ENCODE results near the gene XKR3. TPM values are rescaled to one million over a fixed set of nuclear protein-coding genes. Genes with fewer than 3 reads are reported as not detected.
"Not testable (repeated sequence)": the region's sequence is repeated elsewhere in the genome, so short reads cannot be mapped to it uniquely, and the experiment has no call there.

XKR3 gene
- total RNA-seq (2014; rRNA removed; shearing (Covaris generic); ENCODE audit: low replicate concordance): not detected in 2 replicates

- Histone ChIP-seq H3K27me3 (no peaks in the 10 kb centered on the region), H3K9me3 (no peaks in the 10 kb centered on the region), H3K36me3 (no peaks in the 10 kb centered on the region), H3K4me3 (peak within 1 kb of the TSS; percentile 42)
- no peak for DNase-seq
Observed at GRCh38 chr22:16824716-16825687, at the start of gene XKR3. Gene XKR3 (minus strand): TSS chr22:16825411. CDS start chr22:16808073, 17,338 bp downstream.

- not testable (repeated sequence) for H3K27me3 ChIP-seq, H3K4me3 ChIP-seq, H3K9me3 ChIP-seq, H3K36me3 ChIP-seq
- DNase-seq: peak; percentile 26
Observed at GRCh38 chr22:16869640-16870039, 44.4 kb upstream of the XKR3 start.

- H3K36me3 ChIP-seq: no peaks in the 10 kb centered on the region
- no peaks in the 10 kb centered on the region for H3K9me3 ChIP-seq
- H3K4me3 ChIP-seq: no peak overlapping the region
- H3K27me3 ChIP-seq: no peaks in the 10 kb centered on the region
- DNase-seq: peak; percentile 69
Observed at GRCh38 chr22:16866167-16866566, 41.0 kb upstream of the XKR3 start.

- not testable (repeated sequence) for H3K9me3 ChIP-seq, H3K4me3 ChIP-seq, H3K27me3 ChIP-seq, DNase-seq, H3K36me3 ChIP-seq
Observed at GRCh38 chr22:16856851-16857250, 31.6 kb upstream of the XKR3 start.

- no peaks in the 10 kb centered on the region for H3K36me3 ChIP-seq
- no peaks in the 10 kb centered on the region for H3K27me3 ChIP-seq
- no peaks in the 10 kb centered on the region for H3K9me3 ChIP-seq
- no peak overlapping the region for H3K4me3 ChIP-seq
- no peak for DNase-seq
Observed at GRCh38 chr22:16854631-16855030, 29.4 kb upstream of the XKR3 start.

- DNase-seq: peak; percentile 38
- not testable (repeated sequence) for H3K4me3 ChIP-seq, H3K9me3 ChIP-seq, H3K27me3 ChIP-seq, H3K36me3 ChIP-seq
Observed at GRCh38 chr22:16851268-16851996, 26.2 kb upstream of the XKR3 start.

- H3K27me3 ChIP-seq: no peaks in the 10 kb centered on the region
- no peaks in the 10 kb centered on the region; the same call in 1 of the 2 replicates for H3K9me3 ChIP-seq
- no peaks in the 10 kb centered on the region for H3K36me3 ChIP-seq
- DNase-seq: no peak
- no peak overlapping the region for H3K4me3 ChIP-seq
Observed at GRCh38 chr22:16847271-16847670, 22.1 kb upstream of the XKR3 start.

GRCh38 chr22:16845881-16846280, 20.7 kb upstream of the XKR3 start:
- Histone ChIP-seq H3K9me3 (no peaks in the 10 kb centered on the region; the same call in 1 of the 2 replicates), H3K27me3 (no peaks in the 10 kb centered on the region), H3K36me3 (no peaks in the 10 kb centered on the region), H3K4me3 (no peak overlapping the region)
- no peak for DNase-seq

GRCh38 chr22:16845465-16845864, 20.3 kb upstream of the XKR3 start:
- no peak overlapping the region for H3K4me3 ChIP-seq
- H3K27me3 ChIP-seq: no peaks in the 10 kb centered on the region
- no peaks in the 10 kb centered on the region for H3K36me3 ChIP-seq
- no peaks in the 10 kb centered on the region; the same call in 1 of the 2 replicates for H3K9me3 ChIP-seq
- DNase-seq: no peak

GRCh38 chr22:16844529-16844928, 19.3 kb upstream of the XKR3 start:
- DNase-seq: no peak
- Histone ChIP-seq H3K27me3 (no peaks in the 10 kb centered on the region), H3K36me3 (no peaks in the 10 kb centered on the region), H3K4me3 (no peak overlapping the region), H3K9me3 (no peaks in the 10 kb centered on the region; the same call in 1 of the 2 replicates)

- Histone ChIP-seq H3K4me3 (no peak overlapping the region), H3K36me3 (no peaks in the 10 kb centered on the region), H3K9me3 (no peaks in the 10 kb centered on the region), H3K27me3 (no peaks in the 10 kb centered on the region)
- DNase-seq: no peak
Observed at GRCh38 chr22:16838073-16838472, 12.9 kb upstream of the XKR3 start.

GRCh38 chr22:16834971-16835370, 9.8 kb upstream of the XKR3 start:
- DNase-seq: no peak
- Histone ChIP-seq H3K9me3 (no peaks in the 10 kb centered on the region), H3K36me3 (no peaks in the 10 kb centered on the region), H3K27me3 (no peaks in the 10 kb centered on the region), H3K4me3 (no peak overlapping the region)

- DNase-seq: no peak
- no peaks in the 10 kb centered on the region for H3K27me3 ChIP-seq
- no peaks in the 10 kb centered on the region for H3K36me3 ChIP-seq
- no peak overlapping the region for H3K4me3 ChIP-seq
- no peaks in the 10 kb centered on the region for H3K9me3 ChIP-seq
Observed at GRCh38 chr22:16831257-16831656, 6.0 kb upstream of the XKR3 start.

- no peaks in the 10 kb centered on the region for H3K9me3 ChIP-seq
- no peak for DNase-seq
- no peaks in the 10 kb centered on the region for H3K27me3 ChIP-seq
- no peak overlapping the region for H3K4me3 ChIP-seq
- no peaks in the 10 kb centered on the region for H3K36me3 ChIP-seq
Observed at GRCh38 chr22:16829985-16830384, 4.8 kb upstream of the XKR3 start.

GRCh38 chr22:16828876-16829275, 3.7 kb upstream of the XKR3 start:
- H3K27me3 ChIP-seq: no peaks in the 10 kb centered on the region
- DNase-seq: no peak
- H3K4me3 ChIP-seq: no peak overlapping the region
- no peaks in the 10 kb centered on the region for H3K36me3 ChIP-seq
- H3K9me3 ChIP-seq: no peaks in the 10 kb centered on the region

- Histone ChIP-seq H3K36me3 (no peaks in the 10 kb centered on the region), H3K4me3 (no peak overlapping the region), H3K27me3 (no peaks in the 10 kb centered on the region), H3K9me3 (no peaks in the 10 kb centered on the region)
- DNase-seq: no peak
Observed at GRCh38 chr22:16827506-16827905, 2.3 kb upstream of the XKR3 start.

GRCh38 chr22:16819249-16819648, 6.0 kb downstream of the XKR3 start:
- Histone ChIP-seq H3K4me3 (no peak overlapping the region), H3K36me3 (no peaks in the 10 kb centered on the region), H3K9me3 (peaks cover 2% of the 10 kb centered on the region; the same call in 1 of the 2 replicates), H3K27me3 (no peaks in the 10 kb centered on the region)
- no peak for DNase-seq

All from MG63 (cell line).